Ovary (tissue), 3 donors: ENCODE measurements around the gene CHCHD6.

ENCODE experiments used
- CTCF ChIP-seq, 3 donors: fragments of 450-650 bp in 2 of 3; fragments of 200-600 bp in 1 of 3; IDR thresholded peaks; one replicate each; pipeline versions ENCODE4 v1.5.1 to v1.8.0; 2016 to 2022; ENCODE audit warnings: antibody characterized with exemption in 3 of 3, mild to moderate bottlenecking in 1 of 3
- POLR2A ChIP-seq: fragments of 450-650 bp; IDR thresholded peaks from one replicate; pipeline ENCODE4 v1.6.1; 2017; ENCODE audit warnings: antibody characterized with exemption, mild to moderate bottlenecking, moderate library complexity
- donor health status: DM: no; HTN: no; CAD: no.

GRCh38 chr3:126706631-126707030, 2.6 kb downstream of the CHCHD6 start:
- TF ChIP-seq CTCF (IDR thresholded peaks at IDR 0.05) (no peak), POLR2A (no peak)
